IMR-90 (cell line): ENCODE data around the gene DDX50. TPM values are rescaled to one million over a fixed set of nuclear protein-coding genes. Genes with fewer than 3 reads are reported as not detected.

ENCODE experiments used
- ATAC-seq: fragments of 200-7000 bp; cut with Tn5 transposase; 2 replicates; pipeline ENCODE4 v1.9.1; 2020; ENCODE audit warnings: low read depth, mild to moderate bottlenecking, moderate library complexity
- BruUV-seq: library from RNA; stranded (reverse); fragments of 400-500 nt; replicated peaks from 2 replicates; lab custom pipeline; 2021; lab: Mats Ljungman, UMichigan
- CTCF ChIA-PET: fragments of 300-600 bp; formaldehyde crosslinking; extraction: SDS; loops from one replicate; lab custom pipeline; 2021; ENCODE audit warnings: antibody characterized with exemption; lab: Yijun Ruan, JAX
- POLR2A ChIA-PET: fragments of 300-600 bp; sonication (Branson Sonifier 250); formaldehyde crosslinking; loops from one replicate; lab custom pipeline; 2022; ENCODE audit warnings: antibody characterized with exemption; ENCODE audit not compliant: unreplicated experiment; lab: Charles Lee
- DNase-seq: peaks from one replicate; pipeline ENCODE4 v3.0.0; 2013
- H2AFZ ChIP-seq: replicated peaks from 2 replicates; pipeline ENCODE3; 2013; ENCODE audit warnings: low read length, mild to moderate bottlenecking; ENCODE audit not compliant: poor library complexity
- H2AK5ac ChIP-seq: 2 replicates; pipeline ENCODE4 v1.6.1; 2013; ENCODE audit warnings: low read depth, low read length, inconsistent platforms
- H2AK9ac ChIP-seq: replicated peaks from 2 replicates; pipeline ENCODE3; 2013; ENCODE audit warnings: mild to moderate bottlenecking, low read depth, low read length, moderate library complexity; ENCODE audit not compliant: poor library complexity
- H2BK120ac ChIP-seq: 2 replicates; pipeline ENCODE4 v1.6.1; 2013; ENCODE audit warnings: low read depth, low read length, inconsistent platforms
- H2BK15ac ChIP-seq: 3 replicates; pipeline ENCODE4 v1.6.1; 2013; ENCODE audit warnings: low read depth, low read length, inconsistent platforms
- H2BK20ac ChIP-seq: 2 replicates; pipeline ENCODE4 v1.6.1; 2013; ENCODE audit warnings: low read depth, mild to moderate bottlenecking, inconsistent platforms, low read length, moderate library complexity
- H2BK5ac ChIP-seq: 2 replicates; pipeline ENCODE4 v1.6.1; 2013; ENCODE audit warnings: mild to moderate bottlenecking, low read depth, low read length, inconsistent platforms; ENCODE audit not compliant: poor library complexity, severe bottlenecking
- H3K14ac ChIP-seq: replicated peaks from 2 replicates; pipeline ENCODE4 v1.6.1; 2013; ENCODE audit warnings: low read depth, low read length, inconsistent platforms
- H3K18ac ChIP-seq: 2 replicates; pipeline ENCODE4 v1.6.1; 2013; ENCODE audit warnings: low read depth, low read length, control low read depth
- H3K23ac ChIP-seq: 2 replicates; pipeline ENCODE4 v1.6.1; 2013; ENCODE audit warnings: low read depth, low read length, inconsistent platforms
- H3K27ac ChIP-seq: 2 replicates; pipeline ENCODE4 v1.5.1; 2013; ENCODE audit warnings: mild to moderate bottlenecking, control low read depth, low read length; ENCODE audit not compliant: insufficient read depth
- H3K27me3 ChIP-seq: 2 replicates; pipeline ENCODE4 v1.6.1; 2013; ENCODE audit warnings: low read length; ENCODE audit not compliant: control insufficient read depth, insufficient read depth
- H3K36me3 ChIP-seq: 2 replicates; pipeline ENCODE4 v1.6.1; 2013; ENCODE audit warnings: low read length, mixed read lengths; ENCODE audit not compliant: control insufficient read depth, insufficient read depth
- H3K4ac ChIP-seq: 2 replicates; pipeline ENCODE4 v1.6.1; 2013; ENCODE audit warnings: low read depth, low read length, inconsistent platforms
- H3K4me1 ChIP-seq: 2 replicates; pipeline ENCODE4 v1.6.1; 2013; ENCODE audit warnings: low read length, mixed read lengths; ENCODE audit not compliant: control insufficient read depth, insufficient read depth
- H3K4me2 ChIP-seq: 2 replicates; pipeline ENCODE4 v1.6.1; 2013; ENCODE audit warnings: low read depth, mild to moderate bottlenecking, control low read depth, low read length, moderate library complexity
- H3K4me3 ChIP-seq: 2 replicates; pipeline ENCODE4 v1.5.1; 2013; ENCODE audit warnings: low read depth, mild to moderate bottlenecking, control low read depth, low read length, moderate library complexity; ENCODE audit not compliant: insufficient read depth
- H3K56ac ChIP-seq: 2 replicates; pipeline ENCODE4 v1.6.1; 2013; ENCODE audit warnings: low read length, inconsistent platforms; ENCODE audit not compliant: insufficient read depth; ENCODE audit errors: extremely low read depth
- H3K79me1 ChIP-seq, 2 experiments: 2 replicates each; pipeline ENCODE4 v1.6.1; 2013; ENCODE audit warnings: low read length in 2 of 2, inconsistent platforms in 1 of 2, low read depth in 1 of 2
- H3K9ac ChIP-seq: 2 replicates; pipeline ENCODE4 v1.6.1; 2013; ENCODE audit warnings: low read depth, low read length, control low read depth
- H3K9me1 ChIP-seq: 2 replicates; pipeline ENCODE4 v1.6.1; 2013; ENCODE audit warnings: low read length, inconsistent platforms; ENCODE audit not compliant: insufficient read depth
- H3K9me3 ChIP-seq: 2 replicates; pipeline ENCODE4 v1.6.1; 2013; ENCODE audit warnings: low read length; ENCODE audit not compliant: control insufficient read depth, insufficient read depth
- H4K20me1 ChIP-seq: 2 replicates; pipeline ENCODE4 v1.6.1; 2013; ENCODE audit warnings: low read length, inconsistent platforms; ENCODE audit not compliant: insufficient read depth
- H4K5ac ChIP-seq: 2 replicates; pipeline ENCODE4 v1.6.1; 2013; ENCODE audit warnings: mild to moderate bottlenecking, low read depth, low read length, control low read depth
- H4K8ac ChIP-seq, 2 experiments: 2 replicates each; pipeline ENCODE4 v1.6.1; 2013; ENCODE audit warnings: low read depth in 2 of 2, low read length in 2 of 2, control low read depth in 1 of 2, inconsistent platforms in 1 of 2
- H4K91ac ChIP-seq: 2 replicates; pipeline ENCODE4 v1.6.1; 2013; ENCODE audit warnings: low read depth, low read length, inconsistent platforms; ENCODE audit not compliant: insufficient read depth
- BHLHE40 ChIP-seq: fragments of 150-350 bp; IDR thresholded peaks from 2 replicates; pipeline ENCODE4 v1.6.1; 2016; ENCODE audit warnings: mild to moderate bottlenecking, low read depth, low read length
- CHD1 ChIP-seq: IDR thresholded peaks from 2 replicates; pipeline ENCODE4 v1.6.1; 2012; ENCODE audit warnings: low read depth, low read length, improper control_type of control experiment
- ELK1 ChIP-seq: fragments of 150-350 bp; IDR thresholded peaks from 2 replicates; pipeline ENCODE4 v1.6.1; 2016; ENCODE audit warnings: low read depth, mild to moderate bottlenecking, low read length, moderate library complexity, borderline replicate concordance
- FOS ChIP-seq: fragments of 150-350 bp; IDR thresholded peaks from 2 replicates; pipeline ENCODE4 v1.6.1; 2016; ENCODE audit warnings: low read depth, low read length
- MAFK ChIP-seq: IDR thresholded peaks from 2 replicates; pipeline ENCODE4 v1.6.1; 2012; ENCODE audit warnings: low read depth, low read length, improper control_type of control experiment
- MAZ ChIP-seq: IDR thresholded peaks from 2 replicates; pipeline ENCODE4 v1.6.1; 2012; ENCODE audit warnings: low read depth, mild to moderate bottlenecking, low read length, improper control_type of control experiment, moderate library complexity, borderline replicate concordance
- MXI1 ChIP-seq: IDR thresholded peaks from 2 replicates; pipeline ENCODE4 v1.6.1; 2012; ENCODE audit warnings: low read depth, mild to moderate bottlenecking, low read length, moderate library complexity, borderline replicate concordance
- NFE2L2 ChIP-seq: fragments of 150-350 bp; IDR thresholded peaks from 2 replicates; pipeline ENCODE4 v1.6.1; 2016; ENCODE audit warnings: low read depth, mild to moderate bottlenecking, low read length
- POLR2A ChIP-seq: IDR thresholded peaks from 2 replicates; pipeline ENCODE4 v1.6.1; 2012; ENCODE audit warnings: mild to moderate bottlenecking, low read depth, low read length
- RAD21 ChIP-seq: IDR thresholded peaks from 2 replicates; pipeline ENCODE4 v1.6.1; 2012; ENCODE audit warnings: low read length, improper control_type of control experiment
- RCOR1 ChIP-seq: IDR thresholded peaks from 2 replicates; pipeline ENCODE4 v1.6.1; 2012; ENCODE audit warnings: mild to moderate bottlenecking, low read length, improper control_type of control experiment; ENCODE audit not compliant: insufficient replicate concordance
- RFX5 ChIP-seq: IDR thresholded peaks from 2 replicates; pipeline ENCODE4 v1.8.0; 2012; ENCODE audit warnings: low read depth, mild to moderate bottlenecking, low read length, moderate library complexity
- SMC3 ChIP-seq: fragments of 150-350 bp; IDR thresholded peaks from 2 replicates; pipeline ENCODE4 v1.6.1; 2016; ENCODE audit warnings: low read depth, mild to moderate bottlenecking, antibody characterized with exemption, low read length, moderate library complexity
- USF2 ChIP-seq: fragments of 150-350 bp; IDR thresholded peaks from 2 replicates; pipeline ENCODE4 v1.6.1; 2017; ENCODE audit warnings: mild to moderate bottlenecking, antibody characterized with exemption, low read length, low read depth
- WGBS, 2 experiments: methylation state at CpG; one replicate each; pipeline versions ENCODE4 v1.1.5 to v1.1.7; 2013; ENCODE audit warnings: missing lambda C conversion rate in 2 of 2; ENCODE audit not compliant: insufficient read length in 1 of 2; ENCODE audit errors: extremely low coverage in 2 of 2; 5-methylcytosine and 5-hydroxymethylcytosine counted together
- dilution Hi-C: fragments of 300-500 bp; cut with HindIII; formaldehyde crosslinking; loops from one replicate; pipeline ENCODE4 v1.14.3; 2018; ENCODE audit warnings: low sequenced_read_pairs; ENCODE audit not compliant: unreplicated experiment
- in situ Hi-C: fragments of 300-500 bp; cut with MboI; formaldehyde crosslinking; loops from 3 replicates; pipeline ENCODE4 v1.14.3; 2019; ENCODE audit warnings: low sequenced_read_pairs, inconsistent platforms, mixed read lengths
- intact Hi-C: fragments of 100-400 bp; cut with micrococcal nuclease; formaldehyde crosslinking; loops from 2 replicates; pipeline ENCODE4 v1.10.0; 2022
- polyA plus RNA-seq, 3 experiments: library from polyadenylated mRNA; depleted of rRNA; stranded (reverse); fragments of >200 nt; gene quantifications; 2 replicates each; pipeline ENCODE4 v1.2.3, GENCODE V29; 2012; ENCODE audit warnings: low replicate concordance in 1 of 3
- total RNA-seq: library from RNA; depleted of rRNA; stranded (reverse); fragments of >200 nt; gene quantifications from 2 replicates; pipeline ENCODE4 v1.2.3, GENCODE V29; 2012

The DDX50 gene
- total and polyA plus RNA-seq, 2 of the 4 experiments (the other 2 are of a cell fraction): 31.1 to 55.7 TPM

GRCh38 chr10:68870061-68870460 lies 31.1 kb upstream of the DDX50 start:
- no peak overlapping the region for H2AK5ac ChIP-seq
- intact Hi-C loops: no loop called here
- ChIA-PET CTCF (no interaction called here), POLR2A (no interaction called here)
- no CpG with 5 or more reads among the region's 2 CpGs for WGBS, 2 experiments
- in situ Hi-C loops: no loop called here
- H4K91ac ChIP-seq: no peak overlapping the region
- no peak overlapping the region for H3K9ac ChIP-seq
- H3K23ac ChIP-seq: no peak overlapping the region
- no peaks in the 10 kb centered on the region; the same call in 1 of the 2 replicates for H3K9me1 ChIP-seq
- no peak overlapping the region for H3K56ac ChIP-seq
- H2BK120ac ChIP-seq: no peak overlapping the region
- no peak overlapping the region for H3K4me3 ChIP-seq
- H4K20me1 ChIP-seq: no peaks in the 10 kb centered on the region
- H4K5ac ChIP-seq: no peak overlapping the region
- H3K4ac ChIP-seq: no peak overlapping the region
- H3K9me3 ChIP-seq: peaks cover 3% of the 10 kb centered on the region
- no peak overlapping the region for H4K8ac ChIP-seq
- no peak overlapping the region for H3K18ac ChIP-seq
- no peak overlapping the region for H2BK15ac ChIP-seq
- no peak overlapping the region for H3K27ac ChIP-seq
- H2BK20ac ChIP-seq: no peak overlapping the region
- TF ChIP-seq MAZ (no peak), ELK1 (no peak), SMC3 (no peak), POLR2A (no peak), RFX5 (no peak), FOS (no peak), MXI1 (no peak), CHD1 (no peak), NFE2L2 (no peak), MAFK (no peak), BHLHE40 (no peak), RAD21 (no peak), RCOR1 (no peak), USF2 (no peak)
- H3K36me3 ChIP-seq: no peaks in the 10 kb centered on the region
- BruUV-seq: no TSS peak
- H2AFZ ChIP-seq: no peak overlapping the region
- H3K79me1 ChIP-seq: no peaks in the 10 kb centered on the region
- no peak overlapping the region for H2AK9ac ChIP-seq
- no peak overlapping the region for H2BK5ac ChIP-seq
- no peak overlapping the region for H3K4me2 ChIP-seq
- dilution Hi-C loops: no loop called here
- H3K14ac ChIP-seq: no peak overlapping the region
- H3K27me3 ChIP-seq: no peaks in the 10 kb centered on the region
- ATAC-seq (no peak), DNase-seq (no peak)
- H3K4me1 ChIP-seq: peaks cover 4% of the 10 kb centered on the region
